K562 (cell line): ENCODE results near the gene MED13L. TPM values are rescaled to one million over a fixed set of nuclear protein-coding genes. Genes with fewer than 3 reads are reported as not detected.

Source experiments
- ATAC-seq: fragments of 200-7000 bp; cut with Tn5 transposase; 3 replicates; pipeline ENCODE4 v1.9.1; 2020; ENCODE audit warnings: moderate library complexity
- BruUV-seq: library from RNA; stranded (reverse); fragments of 400-500 nt; replicated peaks from 2 replicates; lab custom pipeline; 2021; lab: Mats Ljungman, UMichigan
- CTCF ChIA-PET: fragments of 300-600 bp; formaldehyde crosslinking; extraction: SDS; loops from one replicate; lab custom pipeline; 2021; ENCODE audit warnings: low intra/inter-chr PET ratio; lab: Yijun Ruan, JAX
- POLR2A ChIA-PET: fragments of 300-600, 350-650 bp; sonication (Branson Sonifier 250); formaldehyde crosslinking; extraction: SDS; loops from one replicate; lab custom pipeline; 2021; ENCODE audit warnings: antibody characterized with exemption, inconsistent platforms; lab: Yijun Ruan, JAX
- DNase-seq, 4 experiments: peaks; one replicate each; pipeline versions ENCODE4 v3.0.0 to v3.0.0-alpha.2; 2011 to 2018; ENCODE audit warnings: low spot score in 3 of 4, mixed read lengths in 3 of 4; ENCODE audit errors: extremely low read depth in 1 of 4
- FAIRE-seq: peaks from 2 replicates; lab custom pipeline; 2011; peaks lifted over from hg19 to GRCh38; lab: Jason Lieb, UNC
- H2AFZ ChIP-seq: 2 replicates; pipeline ENCODE4 v1.6.0; 2011; ENCODE audit warnings: low read depth, low read length, control low read depth, inconsistent platforms
- H3K27ac ChIP-seq: fragments of 200-600 bp; 3 replicates; pipeline ENCODE4 v1.8.0; 2011; ENCODE audit warnings: low read depth, mild to moderate bottlenecking, control low read depth, inconsistent platforms, low read length, moderate library complexity, mixed read lengths; ENCODE audit errors: extremely low read depth
- H3K27me3 ChIP-seq, 2 experiments: fragments of 300-600 bp in 1 of 2; 2 replicates in 1 of 2; 3 replicates in 1 of 2; pipeline versions ENCODE4 v1.6.0 to v1.8.0; 2011; ENCODE audit warnings: inconsistent platforms in 2 of 2, low read length in 2 of 2, mild to moderate bottlenecking in 1 of 2, mixed read lengths in 1 of 2, moderate library complexity in 1 of 2; ENCODE audit not compliant: control insufficient read depth in 2 of 2, insufficient read depth in 2 of 2
- H3K36me3 ChIP-seq: fragments of 300-600 bp; 3 replicates; pipeline ENCODE4 v1.8.0; 2011; ENCODE audit warnings: mild to moderate bottlenecking, low read length, inconsistent platforms; ENCODE audit not compliant: control insufficient read depth, insufficient read depth
- H3K4me1 ChIP-seq, 2 experiments: fragments of 200-600 bp in 1 of 2; replicated peaks in 1 of 2; 2 replicates in 1 of 2; 3 replicates in 1 of 2; pipeline versions ENCODE4 v1.5.1 to v1.8.0; 2011; ENCODE audit warnings: inconsistent platforms in 2 of 2, low read length in 2 of 2, mild to moderate bottlenecking in 1 of 2, mixed read lengths in 1 of 2, moderate library complexity in 1 of 2; ENCODE audit not compliant: control insufficient read depth in 2 of 2, insufficient read depth in 2 of 2
- H3K4me2 ChIP-seq: 2 replicates; pipeline ENCODE4 v1.6.1; 2011; ENCODE audit warnings: low read length, control low read depth, inconsistent platforms, mixed read lengths; ENCODE audit not compliant: insufficient read depth
- H3K4me3 ChIP-seq: fragments of 200-600 bp; sonication (generic), shearing (Covaris generic); 2 replicates; pipeline ENCODE4 v1.5.1; 2016; ENCODE audit warnings: control low read depth, inconsistent platforms
- H3K79me2 ChIP-seq: fragments of 200-600 bp; 3 replicates; pipeline ENCODE4 v1.8.0; 2011; ENCODE audit warnings: low read length, inconsistent platforms; ENCODE audit not compliant: control insufficient read depth, insufficient read depth
- H3K9ac ChIP-seq, 2 experiments: 2 replicates each; pipeline versions ENCODE4 v1.6.0 to v1.6.1; 2011; ENCODE audit warnings: low read depth in 2 of 2, low read length in 2 of 2, control low read depth in 1 of 2, inconsistent platforms in 1 of 2, mild to moderate bottlenecking in 1 of 2, mixed read lengths in 1 of 2; ENCODE audit not compliant: insufficient read depth in 1 of 2
- H3K9me1 ChIP-seq: one replicate; pipeline ENCODE4 v1.6.0; 2011; ENCODE audit warnings: inconsistent platforms, mild to moderate bottlenecking, low read length, moderate library complexity; ENCODE audit not compliant: control insufficient read depth, insufficient read depth
- H3K9me3 ChIP-seq: replicated peaks from 2 replicates; pipeline ENCODE4 v1.5.1; 2011; ENCODE audit warnings: low read depth, low read length, inconsistent platforms; ENCODE audit not compliant: control insufficient read depth, insufficient read depth
- H4K20me1 ChIP-seq: replicated peaks from 2 replicates; pipeline ENCODE4 v1.6.1; 2011; ENCODE audit warnings: low read length, inconsistent platforms, mixed read lengths; ENCODE audit not compliant: control insufficient read depth, insufficient read depth
- CBX1 ChIP-seq: sonication (generic); IDR thresholded peaks from 2 replicates; pipeline ENCODE4 v1.6.1; 2016; ENCODE audit warnings: antibody characterized with exemption, low read depth, mild to moderate bottlenecking
- IRF2 ChIP-seq: sonication (generic); formaldehyde crosslinking; IDR thresholded peaks from 2 replicates; pipeline ENCODE4 v1.8.1; 2022; ENCODE audit warnings: mild to moderate bottlenecking, missing genetic modification reagents
- KLF1 ChIP-seq: fragments of 450-650 bp; IDR thresholded peaks from 2 replicates; pipeline ENCODE4 v1.6.1; 2016; ENCODE audit warnings: missing genetic modification characterization, missing compliant biosample characterization
- RREB1 ChIP-seq: fragments of 250-450 bp; sonication (Bioruptor Pico); IDR thresholded peaks from 2 replicates; pipeline ENCODE4 v1.4.0; 2020
- SMAD4 ChIP-seq: fragments of 250-450 bp; sonication (Bioruptor Pico); conservative IDR thresholded peaks from 2 replicates; pipeline ENCODE4 v1.8.0; 2021; ENCODE audit warnings: inconsistent platforms, mild to moderate bottlenecking, moderate library complexity
- TCF7L2 ChIP-seq: fragments of 150-350 bp; IDR thresholded peaks from 2 replicates; pipeline ENCODE4 v1.6.1; 2016; ENCODE audit warnings: low read depth, mild to moderate bottlenecking, low read length, moderate library complexity
- ZFP91 ChIP-seq: sonication (generic); formaldehyde crosslinking; IDR thresholded peaks from 2 replicates; pipeline ENCODE4 v1.8.0; 2022; ENCODE audit warnings: mild to moderate bottlenecking, missing genetic modification reagents
- ZNF282 ChIP-seq: sonication (generic); formaldehyde crosslinking; IDR thresholded peaks from 2 replicates; pipeline ENCODE4 v1.8.1; 2023; ENCODE audit warnings: missing genetic modification reagents
- WGBS: fragments of 100-300 bp; shearing (Covaris generic); methylation state at CpG from one replicate; pipeline ENCODE4 v1.1.6; 2016; ENCODE audit warnings: low coverage, mixed read lengths; ENCODE audit not compliant: insufficient coverage; ENCODE audit errors: missing lambda C conversion rate; 5-methylcytosine and 5-hydroxymethylcytosine counted together
- in situ Hi-C: fragments of 300-500 bp; cut with MboI; formaldehyde crosslinking; loops from 4 replicates; pipeline ENCODE4 v1.15.0; 2018; ENCODE audit warnings: inconsistent platforms, mixed read lengths
- intact Hi-C: fragments of 100-400 bp; cut with micrococcal nuclease; formaldehyde crosslinking; loops from 2 replicates; pipeline ENCODE4 v1.14.2; 2022
- polyA plus RNA-seq, 8 experiments: library from polyadenylated mRNA; depleted of rRNA in 4 of 8; stranded (reverse) in 5 of 8; unstranded in 3 of 8; fragments of >200 nt; fragmentation: Nextera tagmentation in 2 of 8; fragmentation: Illumina TruSeq in 1 of 8; extraction: Ambion mirVana in 2 of 8; extraction: Trizol in 1 of 8; gene quantifications; 2 replicates each; pipeline versions ENCODE4 v1.2.1 to v1.2.3, GENCODE V29; 2011 to 2014; ENCODE audit warnings: inconsistent platforms in 1 of 8, missing spikeins in 1 of 8
- total RNA-seq, 7 experiments: library from RNA; depleted of rRNA in 6 of 7; stranded (reverse); fragments of >200 nt in 6 of 7; fragmentation: Illumina TruSeq in 2 of 7; extraction: Trizol in 2 of 7; gene quantifications; 2 replicates each; pipeline versions ENCODE4 v1.2.1 to v1.2.3, GENCODE V29; 2011 to 2021; ENCODE audit warnings: low replicate concordance in 1 of 7

The MED13L gene
- total and polyA plus RNA-seq, 9 of the 15 experiments (the other 6 are each of a cell fraction or from before 2014, with no cell fraction given) = 13.4 to 90.3 (median 36.9) TPM

- no peak overlapping the region for H3K4me3 ChIP-seq
- H3K36me3 ChIP-seq = peaks cover 81% of the 10 kb centered on the region
- H3K4me2 ChIP-seq = no peak overlapping the region
- TF ChIP-seq TCF7L2 (no peak), ZNF282 (CRISPR knock-in tag) (no peak), CBX1 (no peak), KLF1 (tag) (no peak), IRF2 (CRISPR knock-in tag) (no peak), ZFP91 (CRISPR knock-in tag) (no peak), RREB1 (CRISPR knock-in tag) (no peak), SMAD4 (no peak)
- H3K4me1 ChIP-seq = no peaks in the 10 kb centered on the region
- H3K9me3 ChIP-seq = no peaks in the 10 kb centered on the region
- no peaks in the 10 kb centered on the region for H4K20me1 ChIP-seq
- WGBS = 92% methylated on average over 9 of the region's 9 CpGs
- H2AFZ ChIP-seq = no peak overlapping the region
- ChIA-PET CTCF (no interaction called here), POLR2A (interaction anchor here (3.1 kb wide), 1 partner anchor 7 kb away, joined by 7 read pairs; no protein-coding TSS in a partner anchor)
- ATAC-seq (no peak), DNase-seq (no peak), FAIRE-seq (no peak)
- H3K9me1 ChIP-seq = no peaks in the 10 kb centered on the region
- intact Hi-C loops (no loop called here), in situ Hi-C loops (loop anchor here (25.0 kb wide), 1 partner anchor 712 kb away; no protein-coding TSS in a partner anchor)
- no peaks in the 10 kb centered on the region for H3K79me2 ChIP-seq
- H3K27me3 ChIP-seq = no peaks in the 10 kb centered on the region
- H3K9ac ChIP-seq = no peak overlapping the region
- no TSS peak for BruUV-seq
- H3K27ac ChIP-seq = no peak overlapping the region
These were observed 302.1 kb downstream of the MED13L start for GRCh38 chr12:115975411-115975810.
